Upper lobe of left lung (tissue), 6 donors: ENCODE measurements around the gene IL17RE. TPM values are rescaled to one million over a fixed set of nuclear protein-coding genes. Genes with fewer than 3 reads are reported as not detected.
A peak's percentile ranks its signal among the peaks of the same experiment; 100 is the strongest.
"Not testable (repeated sequence)": the region's sequence is repeated elsewhere in the genome, so short reads cannot be mapped to it uniquely, and the experiment has no call there.

Experiments used
- ATAC-seq, 2 donors: fragments of 200-7000 bp; cut with Tn5 transposase; one replicate each; pipeline ENCODE4 v1.9.1; 2022; ENCODE audit warnings: mild to moderate bottlenecking in 2 of 2, moderate library complexity in 2 of 2; ENCODE audit not compliant: low FRiP score in 2 of 2
- DNase-seq, 2 donors: peaks; one replicate each; pipeline ENCODE4 v3.0.0-alpha.2; 2019 to 2020
- H3K27ac ChIP-seq, 4 donors: fragments of 200-600 bp; sonication (generic); one replicate each; pipeline ENCODE4 v1.5.1; 2016 to 2019
- H3K27me3 ChIP-seq, 4 donors: fragments of 200-600 bp; sonication (generic); one replicate each; pipeline ENCODE4 v1.5.1; 2017 to 2019
- H3K36me3 ChIP-seq, 4 donors: fragments of 200-600 bp; sonication (generic); one replicate each; pipeline ENCODE4 v1.5.1; 2016 to 2019
- H3K4me1 ChIP-seq, 4 donors: fragments of 200-600 bp; sonication (generic); one replicate each; pipeline ENCODE4 v1.5.1; 2018 to 2019
- H3K4me3 ChIP-seq, 4 donors: fragments of 200-600 bp; sonication (generic); one replicate each; pipeline ENCODE4 v1.5.1; 2017 to 2019; ENCODE audit warnings: mild to moderate bottlenecking in 2 of 4, moderate library complexity in 1 of 4
- H3K9me3 ChIP-seq, 4 donors: fragments of 200-600 bp; sonication (generic); one replicate each; pipeline ENCODE4 v1.5.1; 2018 to 2019
- EP300 ChIP-seq, 4 donors: sonication (generic); formaldehyde crosslinking; IDR thresholded peaks; one replicate each; pipeline ENCODE4 v1.5.1; 2017; ENCODE audit warnings: antibody characterized with exemption in 4 of 4, control low read depth in 2 of 4
- POLR2A ChIP-seq, 4 donors: fragments of 450-650 bp; IDR thresholded peaks; one replicate each; pipeline ENCODE4 v1.5.1; 2016 to 2017; ENCODE audit warnings: antibody characterized with exemption in 4 of 4, mild to moderate bottlenecking in 2 of 4
- POLR2AphosphoS5 ChIP-seq, 2 donors: sonication (generic); formaldehyde crosslinking; IDR thresholded peaks; one replicate each; pipeline ENCODE4 v1.5.1; 2017; ENCODE audit warnings: antibody characterized with exemption in 2 of 2
- WGBS, 2 donors: methylation state at CpG; one replicate each; pipeline ENCODE4 v1.1.5; 2017 to 2018; 5-methylcytosine and 5-hydroxymethylcytosine counted together
- total RNA-seq, 6 donors: library from RNA; depleted of rRNA in 4 of 6; stranded (reverse); fragments of >200 nt in 4 of 6; gene quantifications; one replicate each; pipeline versions ENCODE4 v1.1.0 to v1.2.1, GENCODE V29; 2016 to 2021
- TF ChIP-seq, protein P1 (sequence below), 6 experiments: fragments of 450-650 bp in 4 of 6; fragments of 200-600 bp in 2 of 6; sonication (generic) in 2 of 6; IDR thresholded peaks; one replicate each; pipeline ENCODE4 v1.5.1; 2016 to 2019; ENCODE audit warnings: antibody characterized with exemption in 6 of 6
- donor health status: DM: no; HTN: no; CAD: no; lungs with moderate emphysema.
- donor health status: DM: no; HTN: yes; CAD: no; lungs with severe emphysema.

IL17RE gene
- total RNA-seq, 6 donors from 2014 or later: 16.1 to 44.8 (median 27.0) TPM

DNA sequence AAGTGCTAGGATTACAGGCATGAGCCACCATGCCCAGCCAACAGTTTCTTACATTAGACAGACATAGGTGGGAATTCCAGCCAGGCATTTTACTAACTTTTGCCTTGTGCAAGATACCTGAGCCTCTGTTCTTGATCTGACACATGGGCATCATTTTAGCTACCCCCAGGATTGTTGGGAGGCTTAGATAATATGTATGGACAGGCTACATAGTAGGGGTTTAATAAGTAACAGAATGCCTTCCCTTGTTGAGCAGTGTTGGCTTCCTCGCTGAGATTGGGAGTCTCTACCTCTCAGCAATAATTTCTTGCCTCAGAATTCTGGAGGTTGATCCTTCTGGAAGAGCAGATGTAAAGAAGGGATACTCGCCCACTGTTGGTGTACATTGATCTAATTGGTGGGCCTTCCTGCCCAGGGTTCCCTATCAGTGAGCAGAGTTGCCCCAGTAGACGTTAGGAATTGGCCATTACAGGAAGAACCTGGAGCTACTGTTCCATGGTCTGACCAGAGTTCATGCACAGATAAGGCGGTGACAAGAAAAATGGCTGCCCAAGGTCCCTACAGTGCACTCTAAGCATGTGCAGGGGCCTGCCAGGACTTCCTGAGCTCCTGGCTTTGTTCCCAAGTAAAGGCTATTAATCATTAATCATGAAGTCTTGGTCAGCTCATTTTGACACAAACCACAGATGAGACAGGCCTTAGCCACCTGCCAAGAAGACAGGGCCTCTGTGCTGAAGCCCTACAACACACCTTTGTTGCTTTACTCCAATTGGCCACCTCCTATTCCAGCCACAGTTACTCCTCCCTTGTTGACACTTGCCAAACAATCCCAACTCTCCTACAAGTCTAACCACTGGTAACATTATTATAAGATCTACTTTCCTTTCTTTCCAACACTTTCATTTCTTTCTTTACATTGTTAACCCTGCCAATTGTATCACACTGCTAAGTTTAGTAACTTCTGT is 5.0 kb upstream of the IL17RE start:
- peak overlapping the region; percentile 46 to 72 (median 70) for H3K27ac ChIP-seq
- H3K4me3 ChIP-seq: no peak overlapping the region
- peaks cover 4 to 11% (median 8%) of the 10 kb centered on the region in 4 donors for H3K36me3 ChIP-seq
- H3K27me3 ChIP-seq: no peaks in the 10 kb centered on the region
- H3K9me3 ChIP-seq: no peaks in the 10 kb centered on the region
- peak in 1 of 2 donors; percentile 10 for TF ChIP-seq POLR2AphosphoS5 (IDR thresholded peaks at IDR 0.05)
- no peak for TF ChIP-seq POLR2A (IDR thresholded peaks at IDR 0.05)
- WGBS, 2 donors: 38% methylated on average over 4 of the region's 4 CpGs
- DNase-seq (peak in 1 of 2 donors; percentile 77), ATAC-seq (peak; percentile 62 to 93)
- H3K4me1 ChIP-seq: peaks cover 10 to 23% (median 21%) of the 10 kb centered on the region in 4 donors

DNA sequence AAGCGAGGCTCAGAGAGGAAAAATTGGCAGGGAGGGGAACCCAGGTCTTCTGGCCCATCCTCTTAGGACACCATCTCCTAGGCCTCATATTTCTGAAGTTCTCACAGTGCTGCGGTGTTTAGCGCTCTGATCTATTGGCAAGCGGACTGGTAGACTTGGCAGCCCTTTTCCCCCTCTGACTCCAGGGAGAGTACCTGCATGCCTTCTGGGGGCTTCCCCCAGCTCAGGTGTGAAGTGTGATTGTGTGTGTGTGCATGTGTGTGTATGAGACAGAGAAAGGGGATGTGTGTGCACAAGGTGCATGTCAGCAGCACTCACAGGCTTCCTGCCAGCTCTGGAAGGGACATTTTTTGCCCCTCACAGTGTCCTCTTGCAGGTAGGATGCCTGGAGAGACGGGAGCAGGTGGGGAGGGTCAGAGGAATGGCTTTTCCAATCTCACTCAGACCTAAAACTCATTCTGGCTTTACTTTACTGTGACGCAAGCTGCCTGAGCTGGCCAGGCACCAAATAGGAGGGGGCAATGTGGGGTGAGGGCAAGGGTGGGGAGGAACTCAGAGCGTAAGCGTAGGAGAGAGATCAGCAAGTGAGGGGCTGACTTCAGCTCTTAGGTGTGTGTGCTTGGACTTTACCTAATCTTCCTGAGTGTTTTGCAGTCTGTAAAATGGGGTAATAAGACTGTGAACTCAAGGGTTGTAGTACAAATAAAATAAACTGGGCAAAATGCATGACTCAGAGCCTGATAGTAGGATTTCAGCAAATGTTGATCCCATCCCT is 4.0 kb upstream of the IL17RE start:
- DNase-seq: peak in 1 of 2 donors; percentile 33
- Histone ChIP-seq H3K4me1 (peaks cover 10 to 29% (median 27%) of the 10 kb centered on the region in 4 donors), H3K27me3 (no peaks in the 10 kb centered on the region), H3K36me3 (peaks cover 0 to under 1% (median 0%) of the 10 kb centered on the region in 4 donors), H3K27ac (peak overlapping the region; percentile 46 to 72 (median 70)), H3K4me3 (no peak overlapping the region), H3K9me3 (no peaks in the 10 kb centered on the region)
- no peak for TF ChIP-seq POLR2A (IDR thresholded peaks at IDR 0.05)
- TF ChIP-seq, protein P1, sequence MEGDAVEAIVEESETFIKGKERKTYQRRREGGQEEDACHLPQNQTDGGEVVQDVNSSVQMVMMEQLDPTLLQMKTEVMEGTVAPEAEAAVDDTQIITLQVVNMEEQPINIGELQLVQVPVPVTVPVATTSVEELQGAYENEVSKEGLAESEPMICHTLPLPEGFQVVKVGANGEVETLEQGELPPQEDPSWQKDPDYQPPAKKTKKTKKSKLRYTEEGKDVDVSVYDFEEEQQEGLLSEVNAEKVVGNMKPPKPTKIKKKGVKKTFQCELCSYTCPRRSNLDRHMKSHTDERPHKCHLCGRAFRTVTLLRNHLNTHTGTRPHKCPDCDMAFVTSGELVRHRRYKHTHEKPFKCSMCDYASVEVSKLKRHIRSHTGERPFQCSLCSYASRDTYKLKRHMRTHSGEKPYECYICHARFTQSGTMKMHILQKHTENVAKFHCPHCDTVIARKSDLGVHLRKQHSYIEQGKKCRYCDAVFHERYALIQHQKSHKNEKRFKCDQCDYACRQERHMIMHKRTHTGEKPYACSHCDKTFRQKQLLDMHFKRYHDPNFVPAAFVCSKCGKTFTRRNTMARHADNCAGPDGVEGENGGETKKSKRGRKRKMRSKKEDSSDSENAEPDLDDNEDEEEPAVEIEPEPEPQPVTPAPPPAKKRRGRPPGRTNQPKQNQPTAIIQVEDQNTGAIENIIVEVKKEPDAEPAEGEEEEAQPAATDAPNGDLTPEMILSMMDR (IDR thresholded peaks at IDR 0.05): no peak
- TF ChIP-seq EP300 (IDR thresholded peaks at IDR 0.05): no peak
- no peak for TF ChIP-seq POLR2AphosphoS5 (IDR thresholded peaks at IDR 0.05)
- ATAC-seq: peak; percentile 15 to 35
- 55 to 68% methylated on average over 8 of the region's 8 CpGs for WGBS, 2 donors

DNA sequence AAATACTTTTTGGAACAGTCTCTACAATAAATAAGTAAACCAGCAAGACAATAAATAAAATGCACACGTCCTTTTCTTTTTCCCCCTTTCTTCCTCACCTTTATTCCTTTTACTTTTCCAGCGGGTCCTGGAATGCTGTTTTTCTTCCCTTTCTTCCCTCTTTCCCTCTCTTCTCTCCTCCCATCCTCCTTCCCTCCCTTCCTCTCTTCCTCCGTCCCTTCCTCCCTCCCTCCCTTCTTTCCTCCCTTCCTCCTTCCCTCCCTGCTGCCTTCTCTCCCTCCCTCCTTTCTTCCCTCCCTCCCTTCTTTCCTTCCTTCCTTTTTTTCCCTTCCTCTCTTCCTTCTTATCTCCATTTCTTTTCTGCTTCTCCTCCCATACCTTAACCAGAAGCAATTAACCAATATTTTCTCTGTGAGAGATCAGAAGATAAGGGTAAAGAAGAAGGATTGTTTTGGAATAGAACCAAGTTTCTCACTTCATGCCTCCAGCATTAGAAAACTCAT is 3.3 kb upstream of the IL17RE start:
- WGBS, 2 donors: 56 to 63% methylated on average over 3 of the region's 3 CpGs
- TF ChIP-seq, protein P1 (IDR thresholded peaks at IDR 0.05): no peak
- no peak for TF ChIP-seq POLR2A (IDR thresholded peaks at IDR 0.05)
- TF ChIP-seq POLR2AphosphoS5 (IDR thresholded peaks at IDR 0.05): no peak
- no peak for TF ChIP-seq EP300 (IDR thresholded peaks at IDR 0.05)
- ATAC-seq (no peak), DNase-seq (no peak)
- Histone ChIP-seq H3K4me3 (no peak overlapping the region), H3K9me3 (no peaks in the 10 kb centered on the region), H3K27ac (no peak overlapping the region), H3K36me3 (no peaks in the 10 kb centered on the region), H3K4me1 (peaks cover 7 to 31% (median 27%) of the 10 kb centered on the region in 4 donors), H3K27me3 (no peaks in the 10 kb centered on the region)

DNA sequence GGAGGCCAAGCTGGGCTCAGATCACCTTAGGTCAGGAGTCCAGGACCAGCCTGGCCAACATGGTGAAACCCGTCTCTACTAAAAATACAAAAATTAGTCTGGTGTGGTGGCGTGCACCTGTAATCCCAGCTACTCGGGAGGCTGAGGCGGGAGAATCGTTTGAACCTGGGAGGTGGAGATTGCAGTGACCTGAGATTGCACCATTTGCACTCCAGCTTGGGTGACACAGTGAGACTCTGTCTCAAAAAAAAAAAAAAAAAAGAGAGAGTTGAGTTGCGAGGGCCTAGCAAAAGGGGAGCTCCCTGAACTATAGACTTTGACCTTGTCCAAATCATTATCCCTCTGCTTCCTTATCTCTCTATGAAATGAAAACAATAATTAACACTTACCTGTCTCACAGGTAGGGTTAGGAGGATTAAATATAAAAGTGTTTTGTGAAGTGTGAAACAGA is 1.7 kb upstream of the IL17RE start:
- peaks cover 7 to 31% (median 27%) of the 10 kb centered on the region in 4 donors for H3K4me1 ChIP-seq
- 93% methylated on average over 6 of the region's 6 CpGs for WGBS, 2 donors
- H3K36me3 ChIP-seq, DNase-seq, H3K9me3 ChIP-seq, H3K27me3 ChIP-seq, H3K4me3 ChIP-seq, ATAC-seq, H3K27ac ChIP-seq: not testable (repeated sequence)

DNA sequence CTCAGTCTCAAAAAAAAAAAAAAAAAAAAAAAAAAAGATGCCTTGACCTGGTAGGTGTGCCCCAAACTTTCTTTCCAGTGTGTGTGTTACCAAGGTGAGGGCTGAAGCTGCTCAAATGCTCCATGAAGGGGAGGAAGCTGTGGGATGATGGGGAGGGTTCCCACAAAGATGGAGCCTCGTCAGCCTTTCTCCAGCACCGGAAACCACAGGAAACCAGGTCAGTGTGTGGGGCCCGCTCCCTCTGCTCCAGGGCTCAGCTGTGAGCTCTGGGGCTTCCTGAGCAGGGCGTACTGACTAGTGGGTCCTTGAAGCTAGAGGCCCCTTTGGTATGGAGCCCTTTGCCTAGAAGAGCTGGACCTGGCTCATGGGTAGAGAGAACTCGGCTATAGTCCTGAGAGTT is 681 bp upstream of the IL17RE start:
- 45 to 82% methylated on average over 2 to 4 of the region's 5 CpGs for WGBS, 2 donors
- DNase-seq (no peak), ATAC-seq (peak in 1 of 2 donors; percentile 1)
- H3K9me3 ChIP-seq: no peaks in the 10 kb centered on the region
- peak overlapping the region in 3 of 4 donors; percentile 47 to 70 (median 57) for H3K27ac ChIP-seq
- H3K27me3 ChIP-seq: no peaks in the 10 kb centered on the region
- H3K36me3 ChIP-seq: no peaks in the 10 kb centered on the region
- peaks cover 7 to 31% (median 27%) of the 10 kb centered on the region in 4 donors for H3K4me1 ChIP-seq
- no peak overlapping the region for H3K4me3 ChIP-seq
- no peak for TF ChIP-seq POLR2A (IDR thresholded peaks at IDR 0.05)
- TF ChIP-seq, protein P1 (IDR thresholded peaks at IDR 0.05): no peak
- TF ChIP-seq EP300 (IDR thresholded peaks at IDR 0.05): no peak
- no peak for TF ChIP-seq POLR2AphosphoS5 (IDR thresholded peaks at IDR 0.05)
